Activated CD4-positive, alpha-beta T cell treated with anti-CD3 and anti-CD28 coated beads for 24 hours (primary cell): ENCODE measurements around the gene BCL2A1.
"Not testable (repeated sequence)": the region's sequence is repeated elsewhere in the genome, so short reads cannot be mapped to it uniquely, and the experiment has no call there.

Experiments
- DNase-seq, 2 donors: peaks; one replicate each; pipeline ENCODE4 v3.0.0-alpha.2; 2020; ENCODE audit warnings: low read depth in 2 of 2

The BCL2A1 gene

GRCh38 chr15:79923515-79924169 lies 47.4 kb downstream of the BCL2A1 start:
- peak; percentile 97 to 98 for DNase-seq

- peak; percentile 50 to 53 for DNase-seq
Measured at GRCh38 chr15:79923079-79923514, 47.9 kb downstream of the BCL2A1 start.

- DNase-seq: no peak
Measured at GRCh38 chr15:79922512-79923078, 48.4 kb downstream of the BCL2A1 start.

- DNase-seq: no peak
Measured at GRCh38 chr15:79919749-79920511, 51.1 kb downstream of the BCL2A1 start.

GRCh38 chr15:79919090-79919748 lies 51.8 kb downstream of the BCL2A1 start:
- no peak for DNase-seq

GRCh38 chr15:79918278-79918677 lies 52.7 kb downstream of the BCL2A1 start:
- no peak for DNase-seq

- no peak for DNase-seq
Measured at GRCh38 chr15:79916502-79917132, 54.4 kb downstream of the BCL2A1 start.

- DNase-seq: not testable (repeated sequence)
Measured at GRCh38 chr15:79915776-79916501, 55.1 kb downstream of the BCL2A1 start.

GRCh38 chr15:79914728-79915127 lies 56.3 kb downstream of the BCL2A1 start:
- DNase-seq: no peak
